Endodermal cell (in vitro differentiated cells): ENCODE data around the gene UBE2H. TPM values are rescaled to one million over a fixed set of nuclear protein-coding genes. Genes with fewer than 3 reads are reported as not detected.
"Not testable (repeated sequence)": the region's sequence is repeated elsewhere in the genome, so short reads cannot be mapped to it uniquely, and the experiment has no call there.

Source experiments
- DNase-seq: peaks from one replicate; pipeline ENCODE4 v3.0.0-alpha.2; 2017
- H3K27ac ChIP-seq: 2 replicates; pipeline ENCODE4 v1.5.1; 2013; ENCODE audit warnings: mild to moderate bottlenecking, low read depth, low read length, moderate library complexity
- H3K27me3 ChIP-seq: 2 replicates; pipeline ENCODE4 v1.6.1; 2013; ENCODE audit warnings: mild to moderate bottlenecking, low read length, moderate library complexity; ENCODE audit not compliant: insufficient read depth, control insufficient read depth, poor library complexity, severe bottlenecking
- H3K36me3 ChIP-seq: 2 replicates; pipeline ENCODE4 v1.7.0; 2013; ENCODE audit warnings: mild to moderate bottlenecking, low read length, moderate library complexity; ENCODE audit not compliant: control insufficient read depth, insufficient read depth
- H3K4me1 ChIP-seq: one replicate; pipeline ENCODE4 v1.7.0; 2013; ENCODE audit warnings: low read length; ENCODE audit not compliant: control insufficient read depth, insufficient read depth
- H3K4me3 ChIP-seq: 2 replicates; pipeline ENCODE4 v1.5.1; 2013; ENCODE audit warnings: mild to moderate bottlenecking, low read length, moderate library complexity
- H3K9ac ChIP-seq: 2 replicates; pipeline ENCODE4 v1.6.1; 2013; ENCODE audit warnings: mild to moderate bottlenecking, low read length, moderate library complexity; ENCODE audit not compliant: poor library complexity, severe bottlenecking; ENCODE audit errors: extremely low read depth
- H3K9me3 ChIP-seq: 2 replicates; pipeline ENCODE4 v1.6.1; 2013; ENCODE audit warnings: mild to moderate bottlenecking, low read length, moderate library complexity; ENCODE audit not compliant: control insufficient read depth
- H3K27ac Mint-ChIP-seq: 2 replicates; pipeline ENCODE4 v1.8.0; 2020; ENCODE audit warnings: mixed read lengths
- H3K27me3 Mint-ChIP-seq: 2 replicates; pipeline ENCODE4 v1.8.0; 2021; ENCODE audit warnings: mild to moderate bottlenecking, mixed read lengths; ENCODE audit not compliant: insufficient read depth
- H3K36me3 Mint-ChIP-seq: 2 replicates; pipeline ENCODE4 v1.8.0; 2020; ENCODE audit warnings: low read depth, mixed read lengths
- H3K4me1 Mint-ChIP-seq: 2 replicates; pipeline ENCODE4 v1.8.0; 2020; ENCODE audit warnings: mixed read lengths
- H3K4me3 Mint-ChIP-seq: 2 replicates; pipeline ENCODE4 v1.8.0; 2020; ENCODE audit warnings: mild to moderate bottlenecking, moderate library complexity, mixed read lengths
- H3K9me3 Mint-ChIP-seq: 2 replicates; pipeline ENCODE4 v1.8.0; 2020; ENCODE audit warnings: mild to moderate bottlenecking, mixed read lengths
- CTCF ChIP-seq: fragments of 200-600 bp; sonication (generic); conservative IDR thresholded peaks from 2 replicates; pipeline ENCODE4 v1.5.0; 2021; ENCODE audit warnings: antibody characterized with exemption, mild to moderate bottlenecking
- WGBS, 2 experiments: methylation state at CpG; one replicate each; pipeline versions ENCODE4 v1.1.5 to v1.1.7; 2013; ENCODE audit warnings: missing lambda C conversion rate in 2 of 2, mixed read lengths in 1 of 2; ENCODE audit not compliant: insufficient coverage in 1 of 2, insufficient read length in 1 of 2; 5-methylcytosine and 5-hydroxymethylcytosine counted together
- total RNA-seq, 2 donors: library from RNA; stranded (reverse); fragmentation: NEBNext Ultra II Directional in 1 of 2; extraction: Animal tissue kit (Norgen Biotek cat#: 25700) in 1 of 2; gene quantifications; 2 replicates in 1 of 2; 3 replicates in 1 of 2; pipeline ENCODE4 v1.2.1, GENCODE V29; 2021

UBE2H gene
- total RNA-seq, 2 donors from 2014 or later, result 74.5 to 74.7 TPM

GRCh38 chr7:129970816-129971215, 18.1 kb upstream of the UBE2H start:
- no peak for DNase-seq
- no peak overlapping the region for H3K4me3 ChIP-seq
- no peaks in the 10 kb centered on the region for H3K27me3 ChIP-seq
- H3K9me3 ChIP-seq, result no peaks in the 10 kb centered on the region
- no peaks in the 10 kb centered on the region for H3K27me3 Mint-ChIP-seq
- H3K27ac ChIP-seq, result no peak overlapping the region
- WGBS, 2 experiments, result 82% methylated on average over 3 of the region's 3 CpGs; no CpG with 5 or more reads in 1 of the 2 experiments
- H3K36me3 ChIP-seq, result no peaks in the 10 kb centered on the region
- H3K4me3 Mint-ChIP-seq, result no peak overlapping the region
- H3K9ac ChIP-seq, result no peak overlapping the region
- no peaks in the 10 kb centered on the region for H3K9me3 Mint-ChIP-seq
- H3K4me1 Mint-ChIP-seq, result peaks cover 21% of the 10 kb centered on the region
- no peaks in the 10 kb centered on the region for H3K4me1 ChIP-seq
- H3K27ac Mint-ChIP-seq, result peak overlapping the region; percentile 30
- no peak for TF ChIP-seq CTCF
- no peaks in the 10 kb centered on the region for H3K36me3 Mint-ChIP-seq

- Mint-ChIP-seq H3K9me3 (no peaks in the 10 kb centered on the region), H3K27me3 (no peaks in the 10 kb centered on the region), H3K27ac (peak overlapping the region; percentile 75), H3K36me3 (no peaks in the 10 kb centered on the region), H3K4me1 (peaks cover 16% of the 10 kb centered on the region), H3K4me3 (no peak overlapping the region)
- no peak for TF ChIP-seq CTCF
- no peak overlapping the region for H3K9ac ChIP-seq
- H3K4me1 ChIP-seq, result no peaks in the 10 kb centered on the region
- no peaks in the 10 kb centered on the region for H3K36me3 ChIP-seq
- 45 to 73% methylated on average over 2 to 3 of the region's 3 CpGs for WGBS, 2 experiments
- H3K9me3 ChIP-seq, result no peaks in the 10 kb centered on the region
- no peak overlapping the region for H3K27ac ChIP-seq
- DNase-seq, result no peak
- no peak overlapping the region for H3K4me3 ChIP-seq
- no peaks in the 10 kb centered on the region for H3K27me3 ChIP-seq
Observed at GRCh38 chr7:129969881-129970446, 17.2 kb upstream of the UBE2H start.

DNA sequence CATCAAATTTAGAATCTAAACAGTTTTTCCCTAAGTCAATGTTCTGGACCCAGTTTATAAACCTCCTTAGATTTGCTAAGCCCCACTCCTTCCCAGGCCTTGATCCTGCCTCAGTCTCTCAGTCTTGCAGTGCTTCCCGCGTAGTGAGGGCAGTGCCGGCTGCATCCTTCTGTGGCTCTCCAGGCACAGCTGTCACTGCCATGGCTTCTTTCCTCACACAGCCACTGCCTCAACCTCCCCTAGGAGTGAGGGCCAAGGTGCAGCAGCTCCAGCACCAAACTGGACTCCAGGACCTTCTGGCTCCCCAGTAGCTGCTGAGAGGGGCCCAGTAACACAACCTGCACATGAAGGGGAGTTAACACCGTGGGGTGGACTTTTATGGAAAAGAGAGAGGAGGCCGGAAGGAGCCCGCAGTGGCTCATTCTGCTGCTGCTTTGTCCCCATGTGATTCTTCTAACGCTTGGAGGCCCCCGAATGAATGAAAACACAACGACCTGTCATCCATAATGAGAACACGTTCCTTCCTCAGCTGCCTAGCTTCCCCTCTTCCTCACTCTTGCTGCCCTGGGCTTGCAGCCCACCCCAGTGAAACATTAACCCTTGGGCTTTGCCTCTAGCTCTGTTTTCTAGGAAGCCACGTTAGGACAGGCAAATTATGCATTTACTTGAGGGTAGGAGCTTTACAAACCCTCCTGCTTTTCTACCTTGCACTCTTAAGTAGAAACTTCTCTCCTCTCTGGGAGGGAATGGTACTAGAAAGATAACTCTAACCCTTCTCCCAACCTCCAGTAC, 16.0 kb upstream of the UBE2H start:
- Histone ChIP-seq H3K4me1 (no peaks in the 10 kb centered on the region), H3K9me3 (no peaks in the 10 kb centered on the region), H3K27ac (no peak overlapping the region), H3K27me3 (no peaks in the 10 kb centered on the region), H3K9ac (no peak overlapping the region), H3K4me3 (no peak overlapping the region), H3K36me3 (no peaks in the 10 kb centered on the region)
- H3K4me1 Mint-ChIP-seq, result peaks cover 16% of the 10 kb centered on the region
- no peak for TF ChIP-seq CTCF
- no peaks in the 10 kb centered on the region for H3K36me3 Mint-ChIP-seq
- no peaks in the 10 kb centered on the region for H3K9me3 Mint-ChIP-seq
- no peak overlapping the region for H3K4me3 Mint-ChIP-seq
- 73 to 83% methylated on average over 10 to 11 of the region's 11 CpGs for WGBS, 2 experiments
- no peak for DNase-seq
- no peaks in the 10 kb centered on the region for H3K27me3 Mint-ChIP-seq
- peak overlapping the region; percentile 38 for H3K27ac Mint-ChIP-seq

- H3K9ac ChIP-seq, H3K27me3 Mint-ChIP-seq, H3K27ac Mint-ChIP-seq, H3K4me3 Mint-ChIP-seq, H3K27ac ChIP-seq, H3K27me3 ChIP-seq, DNase-seq, H3K4me1 ChIP-seq, H3K9me3 Mint-ChIP-seq, H3K4me3 ChIP-seq, H3K9me3 ChIP-seq, H3K36me3 ChIP-seq, H3K36me3 Mint-ChIP-seq: not testable (repeated sequence)
- H3K4me1 Mint-ChIP-seq, result peaks cover 14% of the 10 kb centered on the region
- 93 to 96% methylated on average over 4 of the region's 4 CpGs for WGBS, 2 experiments
Observed at GRCh38 chr7:129960204-129960475, 7.4 kb upstream of the UBE2H start.
